NCI-H1417 (cell line): Measurements from ENCODE around the gene IRX6.

Experiments
- DNase-seq, 3 experiments: peaks; one replicate each; lab custom pipeline; 2025; lab: John Stamatoyannopoulos, UW

The IRX6 gene

GRCh38 chr16:55323637-55324271, at the start of gene IRX6:
Gene IRX6, plus strand, starts transcription at chr16:55324203. Its CDS starts 889 bp downstream, at chr16:55325092.
- DNase-seq: peak in 2 of 3 experiments; percentile 33 to 35

DNA sequence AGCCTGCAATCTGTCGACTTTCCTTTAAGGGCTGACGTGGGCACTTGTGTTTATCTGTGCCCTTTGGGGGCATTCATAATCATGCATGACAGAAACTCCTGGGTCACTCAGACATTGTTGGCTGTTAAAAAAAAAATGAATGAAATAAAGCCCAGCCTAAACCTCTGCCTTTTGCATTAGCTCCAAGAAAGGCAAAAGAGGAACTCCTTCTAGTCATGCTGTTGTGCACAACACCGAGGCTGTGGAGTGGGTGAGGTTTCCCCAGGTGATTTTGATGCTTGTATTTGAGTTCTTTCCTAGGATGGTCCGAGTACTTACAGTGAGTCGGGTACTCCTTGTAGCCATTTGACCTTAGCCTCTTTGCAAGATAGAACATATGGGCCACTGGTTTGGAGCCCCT, 49.6 kb upstream of the IRX6 start:
- DNase-seq: no peak

- no peak for DNase-seq
Observed at GRCh38 chr16:55275167-55275566, 48.8 kb upstream of the IRX6 start.

GRCh38 chr16:55275869-55276268, 48.1 kb upstream of the IRX6 start:
- DNase-seq: no peak

GRCh38 chr16:55277536-55277935, 46.5 kb upstream of the IRX6 start:
- DNase-seq: no peak

DNA sequence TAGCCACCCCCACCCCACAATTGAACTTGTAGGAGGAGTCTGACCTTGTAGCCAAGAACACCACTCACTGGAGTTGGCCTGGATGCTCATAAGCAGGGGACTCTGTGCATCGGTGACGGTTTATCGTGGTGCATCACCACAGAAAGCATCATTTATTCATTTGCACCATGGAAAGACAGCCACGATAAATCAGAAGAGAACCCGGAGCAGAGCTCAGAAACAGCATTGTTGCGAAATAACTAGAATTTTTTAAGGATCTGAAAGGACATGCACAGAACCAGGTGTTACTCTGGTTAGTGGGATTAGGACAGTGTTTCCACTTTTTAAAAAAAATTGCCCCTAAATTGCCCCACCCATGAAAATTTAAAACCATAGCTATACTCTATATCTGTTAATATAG, 44.4 kb upstream of the IRX6 start:
- DNase-seq: no peak

DNA sequence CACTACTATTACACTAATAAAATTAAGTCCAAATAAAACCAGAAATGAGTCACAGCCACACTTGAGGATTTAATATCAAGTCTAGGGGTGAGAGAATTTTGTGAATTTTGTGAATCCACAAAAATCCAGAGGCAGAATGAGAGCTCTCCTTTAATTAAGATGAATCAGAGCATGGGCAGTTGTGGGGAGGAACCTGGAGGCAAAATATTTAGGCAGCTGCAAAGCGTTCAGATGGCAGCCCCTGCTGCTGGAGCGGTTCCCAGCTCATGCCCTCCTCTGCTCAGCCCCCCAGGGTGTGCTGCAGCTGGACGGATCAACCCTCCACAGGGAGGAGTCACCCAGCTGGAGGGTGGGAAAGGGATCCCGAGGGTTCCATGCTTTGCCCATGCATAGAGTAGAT, 43.4 kb upstream of the IRX6 start:
- peak in 1 of 3 experiments; percentile 26 for DNase-seq

- DNase-seq: no peak
Observed at GRCh38 chr16:55282441-55282840, 41.6 kb upstream of the IRX6 start.

DNA sequence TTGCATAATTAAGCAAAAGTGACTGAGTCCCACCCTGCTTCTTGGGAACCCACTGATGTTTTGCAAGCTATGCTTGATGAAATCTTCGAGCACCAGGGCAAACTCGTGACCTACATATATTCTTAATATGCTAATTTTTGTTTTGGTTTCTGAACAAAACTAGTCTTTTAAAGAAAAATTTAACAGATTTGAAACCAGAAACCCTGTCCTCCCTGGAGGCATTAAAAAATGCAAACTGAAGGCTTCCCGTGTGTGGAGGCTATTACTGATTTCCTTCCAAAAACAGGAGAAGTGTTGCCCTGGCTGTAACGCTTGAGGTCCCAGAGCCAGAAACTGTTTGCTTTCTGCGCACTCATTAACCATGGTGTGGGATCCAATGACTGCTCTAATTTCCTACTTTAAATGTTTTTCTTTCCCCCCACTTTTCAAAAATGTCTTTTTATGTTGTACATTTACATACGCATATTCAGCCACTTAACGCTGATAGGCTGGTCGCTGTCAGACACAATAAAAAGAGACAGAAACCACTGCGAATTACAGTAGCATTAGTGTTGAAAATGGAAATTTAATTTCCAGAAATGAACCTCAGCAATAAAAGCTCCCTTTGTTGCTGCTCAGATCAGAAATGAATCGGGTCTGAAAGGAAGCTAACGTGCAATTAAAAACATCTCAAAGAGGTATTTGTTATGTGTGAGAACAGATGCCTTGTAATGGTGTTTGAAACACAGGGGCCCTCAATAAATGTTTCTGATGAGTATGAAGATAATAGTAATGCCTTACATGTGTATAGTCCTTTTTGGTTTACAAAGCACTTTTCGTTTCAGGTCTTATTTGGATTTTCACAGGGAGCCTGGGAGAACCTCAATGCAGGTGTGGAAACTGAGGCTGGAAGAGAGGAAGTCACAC, 39.9 kb upstream of the IRX6 start:
- DNase-seq: peak in 1 of 3 experiments; percentile 42

DNA sequence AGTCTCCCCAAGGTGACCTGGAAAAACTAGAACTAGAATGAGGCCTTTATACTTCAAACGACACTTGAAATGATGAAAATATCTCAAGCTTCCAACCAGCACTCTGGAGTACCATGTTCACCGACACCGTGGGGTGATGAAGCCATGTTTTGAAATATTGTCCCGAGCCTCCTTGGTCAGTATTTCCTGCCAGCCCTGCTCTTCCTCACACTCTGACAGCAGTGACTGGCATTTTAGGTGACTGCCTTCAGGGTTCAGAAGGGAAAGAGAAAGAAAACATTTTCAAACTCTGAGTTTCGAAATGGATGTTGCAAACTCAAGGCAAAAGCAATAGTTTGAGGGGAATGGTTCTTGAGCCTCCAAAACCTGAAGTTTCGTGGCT, 39.3 kb upstream of the IRX6 start:
- DNase-seq: no peak

DNA sequence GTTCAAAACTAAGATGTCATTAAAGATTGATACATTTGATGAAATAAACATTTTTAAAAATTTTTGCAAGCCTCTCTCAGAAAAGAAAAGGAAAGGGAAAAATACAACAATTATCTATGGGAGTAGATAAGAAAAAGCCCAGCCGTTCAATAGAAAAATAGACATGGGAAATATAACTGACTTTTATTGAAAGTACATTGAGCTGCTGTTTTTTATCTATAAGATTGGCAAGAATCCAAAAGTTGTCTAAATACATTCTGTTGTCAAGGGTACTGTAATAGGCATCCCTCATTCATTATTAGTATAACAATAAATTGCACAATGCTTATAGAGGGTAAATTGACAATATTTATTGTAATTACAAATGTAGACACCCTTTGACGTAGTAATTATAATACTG, 38.4 kb upstream of the IRX6 start:
- peak in 1 of 3 experiments; percentile 53 for DNase-seq

- DNase-seq: no peak
Observed at GRCh38 chr16:55289353-55289752, 34.6 kb upstream of the IRX6 start.

DNA sequence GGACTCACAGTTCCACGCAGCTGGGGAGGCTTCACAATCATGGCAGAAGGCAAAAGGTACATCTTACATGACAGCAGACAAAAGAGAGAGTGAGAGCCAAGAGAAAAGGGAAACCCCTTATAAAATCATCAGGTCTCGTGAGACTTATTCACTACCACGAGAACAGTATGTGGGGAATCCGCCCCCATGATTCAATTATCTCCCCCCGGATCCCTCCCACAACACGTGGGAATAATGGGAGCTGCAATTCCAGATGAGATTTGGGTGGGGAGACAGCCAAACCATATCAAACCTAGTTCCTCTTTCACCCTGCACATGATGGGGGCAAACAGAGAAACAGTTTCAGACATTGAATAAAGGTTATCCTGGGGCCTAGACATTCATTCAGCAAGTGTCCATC, 32.2 kb upstream of the IRX6 start:
- DNase-seq: no peak

DNA sequence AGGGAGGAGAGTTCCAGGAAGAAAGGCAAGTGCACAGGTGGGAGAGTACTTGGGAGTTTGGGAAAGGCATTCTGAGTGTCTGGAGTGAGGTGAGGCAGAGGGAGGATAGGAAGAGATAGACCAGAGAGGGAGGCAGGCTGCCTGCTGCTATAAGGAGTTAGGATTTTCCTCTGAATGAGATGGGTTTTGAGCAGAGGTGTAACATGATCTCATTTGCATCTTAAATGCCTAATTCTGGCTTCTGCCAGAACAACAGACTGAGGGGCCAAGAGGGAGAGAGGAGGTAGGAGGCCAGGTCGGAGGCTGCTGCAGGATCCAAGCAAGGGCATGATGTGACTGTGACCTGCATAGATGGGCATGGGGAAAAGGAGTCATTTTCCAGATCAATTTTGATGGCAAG, 31.5 kb upstream of the IRX6 start:
- no peak for DNase-seq

DNA sequence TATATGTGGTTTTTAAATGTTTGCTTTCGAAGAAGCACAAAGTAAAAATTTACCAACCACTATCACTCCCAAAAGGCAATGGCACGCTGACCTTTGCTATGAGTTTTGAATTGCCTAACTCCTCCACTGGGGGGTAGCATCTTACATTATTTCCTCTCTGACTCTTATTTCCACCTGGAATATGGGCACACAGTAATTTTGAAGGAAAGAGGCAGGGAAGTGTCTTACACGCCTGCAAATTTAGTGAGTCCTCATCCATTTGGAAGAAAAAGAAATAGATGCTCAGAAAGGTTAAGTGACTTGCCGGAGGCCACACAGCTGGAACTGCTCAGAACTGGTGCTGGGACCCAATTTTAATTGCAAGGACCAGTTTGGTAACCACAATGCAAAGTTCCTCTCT, 29.9 kb upstream of the IRX6 start:
- DNase-seq: no peak

DNA sequence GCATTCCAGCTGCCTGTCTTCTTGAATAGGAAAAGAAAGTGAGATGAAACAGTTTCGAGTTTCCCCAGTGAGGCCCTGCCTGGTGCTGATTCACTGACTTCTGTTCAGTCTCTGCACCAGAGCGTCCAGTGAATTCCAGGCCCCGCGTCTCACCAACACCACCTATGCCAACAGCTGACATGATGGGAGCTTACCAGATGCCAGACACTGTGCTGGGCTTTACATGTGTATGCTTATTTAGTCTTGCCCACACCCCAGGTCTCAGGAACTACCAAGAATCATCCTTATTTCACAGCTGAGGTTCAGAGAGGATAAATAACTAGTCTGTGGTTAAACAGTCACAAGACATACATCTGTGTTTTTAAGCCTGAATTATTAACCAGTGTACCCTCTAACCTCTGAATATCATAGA, 29.1 kb upstream of the IRX6 start:
- no peak for DNase-seq

- DNase-seq: no peak
Observed at GRCh38 chr16:55297062-55297909, 26.7 kb upstream of the IRX6 start.

DNA sequence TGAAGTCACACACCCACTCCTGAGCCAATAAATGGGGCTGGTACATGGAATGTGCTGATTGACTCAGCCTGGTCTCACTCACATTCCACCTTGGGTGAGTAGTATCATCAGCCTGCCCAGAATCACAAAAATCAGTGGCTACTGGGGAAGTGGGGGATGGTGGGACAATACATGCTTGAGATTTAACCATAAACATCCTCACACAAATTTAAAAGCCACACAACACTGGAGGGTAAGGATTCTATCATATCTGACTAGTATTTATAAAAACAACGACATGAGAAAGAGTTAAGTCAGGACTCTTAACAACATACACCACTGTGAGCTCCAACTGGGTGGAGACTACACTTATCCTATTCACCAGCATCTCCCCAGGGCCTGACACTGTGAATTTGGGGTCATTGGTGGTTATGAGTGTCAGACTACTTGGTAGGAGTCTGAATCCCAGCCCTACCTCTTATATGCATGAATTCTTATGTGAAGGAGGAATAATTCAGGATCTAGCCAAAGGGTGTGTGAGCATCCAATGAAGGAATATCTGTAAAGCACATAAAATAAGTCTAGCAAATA, 26.0 kb upstream of the IRX6 start:
- DNase-seq: no peak

DNA sequence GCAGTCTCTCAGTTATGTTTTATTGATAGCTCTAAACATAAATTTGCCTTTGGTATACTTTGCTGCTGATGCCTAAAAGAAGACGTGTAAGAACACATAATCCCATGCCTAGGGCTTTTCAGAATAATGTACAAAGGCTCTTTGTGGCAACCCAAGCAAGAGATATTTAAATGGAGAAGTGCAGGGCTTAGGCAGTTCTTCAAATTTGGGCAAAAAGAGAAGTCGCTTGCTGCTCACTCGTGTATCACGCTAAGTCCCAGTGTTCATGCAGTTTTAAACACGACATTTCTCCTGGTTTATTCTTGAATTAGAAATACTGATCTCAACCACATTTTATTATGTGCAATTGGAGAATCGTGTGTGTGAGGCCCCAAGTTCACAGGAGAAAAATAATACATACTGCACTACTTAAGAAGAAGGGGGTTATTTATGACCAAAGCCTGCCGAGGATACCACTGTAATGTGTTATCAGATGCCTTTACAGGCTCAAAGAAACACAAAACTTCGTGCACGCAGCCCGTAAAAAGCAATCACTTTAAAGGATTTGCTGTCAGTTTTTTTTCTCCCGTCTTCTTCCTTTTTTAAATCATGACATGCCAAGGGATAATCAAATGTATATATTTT, 22.5 kb upstream of the IRX6 start:
- DNase-seq: no peak

- no peak for DNase-seq
Observed at GRCh38 chr16:55302635-55303034, 21.4 kb upstream of the IRX6 start.

DNA sequence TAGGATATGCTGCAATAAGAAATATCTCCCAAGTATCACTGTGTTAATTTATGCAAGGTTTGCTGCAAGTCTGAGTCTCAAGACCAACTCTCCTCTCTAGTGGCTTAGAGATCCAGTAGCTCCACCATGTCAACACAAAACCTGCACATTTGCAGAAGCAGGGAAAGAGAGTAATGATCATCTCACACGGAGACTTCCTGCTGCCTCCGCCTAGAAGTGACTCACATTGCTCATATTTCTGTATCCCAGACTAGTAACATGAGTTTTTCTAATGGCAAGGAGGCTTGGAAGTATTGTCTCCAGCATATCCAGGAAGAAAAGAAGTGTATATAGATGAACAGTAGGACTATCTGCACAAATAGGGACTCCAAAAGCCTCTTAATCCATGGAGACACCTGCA, 15.0 kb upstream of the IRX6 start:
- DNase-seq: no peak

- no peak for DNase-seq
Observed at GRCh38 chr16:55322327-55322726, 1.7 kb upstream of the IRX6 start.
